Globus pallidus (tissue), 1 donor: Measurements from ENCODE around the gene SLC12A2.
A peak's percentile ranks its signal among the peaks of the same experiment; 100 is the strongest.

Experiments used
- DNase-seq: peaks from one replicate; pipeline ENCODE4 v3.0.0-alpha.2; 2015; ENCODE audit warnings: low spot score

The SLC12A2 gene

DNA sequence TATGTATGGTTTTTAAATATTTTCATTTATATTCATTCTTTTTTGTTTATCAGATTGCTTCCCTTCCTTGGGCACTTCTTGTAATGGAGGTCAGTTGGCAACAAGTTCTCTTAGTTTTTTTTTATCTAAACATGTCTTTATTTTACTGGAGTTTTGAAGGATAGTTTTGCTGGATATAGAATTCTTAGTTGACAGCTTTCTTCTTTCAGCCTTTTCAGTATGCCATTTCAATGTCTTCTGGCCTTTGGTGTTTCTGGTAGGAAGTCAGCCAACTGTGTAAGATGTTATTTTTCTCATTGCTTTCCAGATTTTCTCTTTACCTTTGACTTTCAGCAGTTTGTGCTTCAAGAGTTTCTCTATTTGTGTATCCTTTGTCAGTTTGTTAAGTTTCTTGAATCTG, 14.2 kb downstream of the SLC12A2 start:
- DNase-seq: no peak

DNA sequence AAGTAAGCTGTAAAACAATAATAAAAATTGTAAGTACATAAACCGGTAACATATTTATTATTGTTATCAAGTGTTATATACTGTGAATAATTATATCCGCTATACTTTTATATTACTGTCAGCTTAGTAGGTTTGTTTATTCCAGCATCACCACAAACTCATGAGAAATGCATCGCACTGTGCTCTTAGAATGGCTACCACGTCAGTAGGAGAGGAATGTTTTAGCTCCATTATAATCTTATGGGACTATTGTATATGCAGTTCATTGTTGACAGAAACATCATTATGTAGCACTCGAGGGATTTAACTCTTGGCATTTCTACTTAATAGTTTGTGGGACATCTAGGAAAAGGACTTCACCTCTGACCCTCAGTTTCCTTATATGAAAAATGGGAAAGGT, 16.4 kb downstream of the SLC12A2 start:
- no peak for DNase-seq

DNA sequence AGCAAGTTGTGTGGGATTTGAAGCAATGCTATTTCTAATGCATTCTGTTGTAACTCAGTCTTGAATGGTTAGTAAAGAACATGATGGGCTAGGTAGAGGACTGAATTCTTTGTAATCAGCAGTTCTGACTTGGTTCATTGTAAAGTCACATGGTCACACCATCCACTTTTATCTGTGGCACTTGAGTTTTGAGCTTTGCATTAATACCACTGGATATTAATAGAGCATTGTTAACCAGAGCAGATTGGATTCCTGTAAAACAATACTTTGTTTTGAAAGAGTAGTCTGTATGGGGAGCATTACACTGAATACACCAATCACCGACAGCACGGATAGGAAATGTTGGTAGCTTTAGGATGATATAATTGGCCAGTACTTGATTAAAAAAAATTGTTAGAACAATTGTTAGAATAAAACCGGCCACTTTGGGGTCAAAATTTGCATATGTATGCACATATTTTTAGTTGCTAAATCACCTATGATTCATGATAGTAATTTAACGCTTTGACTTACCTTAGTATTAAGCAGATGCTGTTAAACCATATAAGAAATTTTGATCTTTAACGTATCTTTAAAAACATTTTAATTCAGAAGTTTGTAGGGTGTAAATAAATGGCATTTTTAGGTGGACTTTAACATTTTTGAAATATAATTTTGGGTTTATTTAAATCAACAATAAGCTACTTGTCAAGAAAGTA, 17.4 kb downstream of the SLC12A2 start:
- peak; percentile 80 for DNase-seq

DNA sequence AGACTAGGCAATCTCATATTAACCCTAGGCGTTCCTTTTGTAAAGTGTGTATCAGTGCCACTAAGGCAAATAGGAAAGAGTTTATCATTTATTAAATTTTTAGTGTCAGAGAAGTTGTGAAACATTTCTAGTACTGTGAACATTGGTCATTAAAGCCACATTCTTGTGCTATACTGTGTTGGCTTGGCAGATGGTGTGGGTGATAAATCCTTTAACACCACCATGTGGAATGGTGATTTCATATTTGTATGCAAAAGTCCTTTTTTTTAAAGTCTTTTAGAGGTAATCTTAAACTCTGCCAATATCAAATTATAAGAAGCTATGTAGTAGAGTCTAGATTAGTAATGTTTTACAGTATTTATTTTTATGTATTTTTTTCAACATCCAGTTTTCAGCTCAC, 18.1 kb downstream of the SLC12A2 start:
- no peak for DNase-seq

DNA sequence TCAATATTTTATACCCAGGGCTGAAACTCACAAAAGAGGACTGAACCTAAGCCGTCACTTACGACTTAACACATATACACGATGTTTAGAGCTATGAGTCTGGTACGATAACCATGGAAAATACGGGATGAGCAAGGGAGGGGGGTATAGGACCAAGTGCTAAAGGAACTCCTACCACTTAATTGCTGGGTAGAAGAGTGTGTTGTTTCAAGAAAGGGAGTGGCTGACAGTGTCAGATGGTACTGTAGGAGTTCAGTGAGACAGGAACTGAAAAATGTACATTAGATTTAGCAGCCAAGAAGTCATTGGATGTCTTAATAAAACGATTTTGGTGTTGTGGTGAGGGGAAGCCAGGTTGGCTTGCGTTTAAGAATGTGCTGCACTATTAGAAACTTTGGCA, 21.6 kb downstream of the SLC12A2 start:
- no peak for DNase-seq

DNA sequence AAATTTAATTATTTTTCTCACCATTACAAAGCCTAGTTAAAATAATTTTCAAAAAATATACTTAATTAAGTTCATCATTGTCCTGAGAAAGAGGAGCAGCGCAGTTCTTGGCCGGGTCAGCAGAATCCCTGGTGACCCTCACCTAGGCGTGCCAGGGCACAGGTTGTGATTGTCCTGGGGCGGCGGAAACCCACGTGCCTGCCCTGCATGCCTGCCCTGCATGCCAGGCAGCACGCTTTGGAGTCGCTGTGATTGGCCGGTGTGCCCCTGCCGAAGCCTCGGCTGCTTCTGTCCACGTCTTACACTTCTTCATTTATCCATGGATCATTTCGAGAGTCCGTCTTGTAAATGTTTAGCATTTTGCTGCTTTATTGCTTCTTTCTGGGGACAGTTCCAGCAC, 25.6 kb downstream of the SLC12A2 start:
- no peak for DNase-seq

DNA sequence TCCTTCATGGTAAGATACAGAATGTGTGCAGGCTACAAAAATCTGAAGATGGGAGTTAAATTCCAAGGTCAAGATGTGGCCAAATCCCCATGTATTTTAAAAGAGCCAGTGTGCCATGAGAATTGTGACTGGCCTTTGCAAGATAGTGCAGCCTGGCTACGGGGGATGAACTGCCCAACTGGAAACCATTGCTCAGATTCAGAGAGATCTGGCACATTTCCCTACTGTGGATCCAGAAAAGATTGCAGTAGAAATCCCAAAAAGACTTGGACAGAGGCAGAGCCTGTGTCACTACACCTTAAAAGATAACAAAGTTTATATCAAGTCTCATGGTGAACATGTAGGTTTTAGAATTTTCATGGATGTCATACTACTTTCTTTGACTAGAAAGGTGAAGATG, 26.2 kb downstream of the SLC12A2 start:
- no peak for DNase-seq

DNA sequence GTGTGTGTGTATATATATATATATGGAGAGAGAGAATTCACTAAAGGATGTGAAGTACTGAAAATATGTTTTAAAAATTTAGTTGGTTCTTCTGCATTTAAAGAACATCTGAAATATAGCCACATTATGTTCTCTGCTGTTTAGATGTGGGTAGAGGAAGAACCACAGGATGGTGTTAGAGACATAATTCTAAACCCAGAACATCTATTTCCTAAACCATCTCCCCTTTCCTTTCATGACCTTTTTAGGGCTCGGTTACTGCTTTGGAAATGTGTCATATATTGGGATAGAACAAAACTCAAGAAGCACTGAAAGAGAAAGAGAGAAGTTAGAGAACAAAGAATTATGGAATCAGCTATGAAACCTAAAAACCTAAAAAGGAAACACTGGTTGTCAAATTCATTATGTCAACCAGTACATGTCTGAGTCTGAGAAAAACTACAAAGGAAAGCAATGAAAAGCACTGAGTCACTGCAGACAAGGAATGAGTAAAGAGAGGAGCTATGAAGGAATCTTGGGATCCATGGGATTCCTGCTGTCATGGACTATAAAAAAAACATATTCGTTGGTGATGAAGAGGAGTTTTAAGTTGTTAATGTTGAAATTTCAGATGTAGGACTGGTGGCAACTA, 28.4 kb downstream of the SLC12A2 start:
- no peak for DNase-seq

DNA sequence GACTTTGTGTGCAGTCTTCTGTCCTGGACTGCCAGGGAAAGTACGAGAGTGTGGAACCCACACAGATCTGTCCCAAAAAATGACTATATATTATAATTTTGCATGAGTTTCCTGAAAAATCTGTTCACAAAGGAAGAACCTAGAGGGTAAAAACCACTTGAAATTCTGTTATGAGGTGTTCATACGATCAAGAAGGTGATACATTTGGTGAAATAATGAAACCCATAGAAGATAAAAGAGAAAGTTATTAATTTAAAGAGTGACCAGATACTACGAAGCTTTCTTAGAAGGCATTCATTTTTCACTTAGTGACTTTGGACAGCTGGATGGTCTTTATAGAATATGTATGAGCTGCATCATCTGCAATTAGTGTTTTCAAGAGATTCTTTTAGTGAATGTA, 32.9 kb downstream of the SLC12A2 start:
- DNase-seq: no peak

DNA sequence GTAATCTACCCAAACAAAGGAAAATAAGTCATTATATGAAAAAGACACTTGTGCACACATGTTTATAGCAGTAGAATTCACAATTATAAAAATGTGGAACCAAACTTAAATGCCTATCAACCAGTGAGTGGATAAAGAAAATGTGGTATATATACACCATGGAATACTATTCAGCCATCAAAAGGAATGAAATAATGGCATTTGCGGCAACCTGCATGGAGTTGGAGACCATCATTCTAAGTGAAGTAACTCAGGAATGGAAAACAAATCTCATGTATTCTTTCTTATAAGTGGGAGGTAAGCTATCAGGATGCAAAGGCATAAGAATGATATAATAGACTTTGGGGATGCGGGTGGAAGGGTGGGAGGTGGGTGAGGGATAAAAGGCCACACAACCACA, 34.6 kb downstream of the SLC12A2 start:
- DNase-seq: no peak

DNA sequence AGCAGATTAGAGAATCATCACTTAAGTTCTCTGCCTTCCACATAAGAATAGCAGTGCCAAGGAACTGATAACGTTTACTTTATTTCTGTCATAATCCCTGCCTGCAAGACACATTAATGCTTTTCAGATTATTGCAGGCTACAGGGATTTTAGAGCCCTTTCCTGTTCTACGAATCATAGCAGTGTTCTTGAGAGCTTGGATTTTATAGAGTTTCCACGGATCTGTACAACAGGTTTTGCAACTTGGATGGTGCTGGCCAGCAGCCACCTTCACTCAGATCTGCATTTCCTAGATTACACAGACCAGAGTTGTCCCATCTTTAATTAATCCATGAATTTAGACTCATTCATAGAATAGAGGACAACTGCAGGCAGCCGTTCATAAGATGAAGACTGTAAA, 38.1 kb downstream of the SLC12A2 start:
- DNase-seq: no peak

DNA sequence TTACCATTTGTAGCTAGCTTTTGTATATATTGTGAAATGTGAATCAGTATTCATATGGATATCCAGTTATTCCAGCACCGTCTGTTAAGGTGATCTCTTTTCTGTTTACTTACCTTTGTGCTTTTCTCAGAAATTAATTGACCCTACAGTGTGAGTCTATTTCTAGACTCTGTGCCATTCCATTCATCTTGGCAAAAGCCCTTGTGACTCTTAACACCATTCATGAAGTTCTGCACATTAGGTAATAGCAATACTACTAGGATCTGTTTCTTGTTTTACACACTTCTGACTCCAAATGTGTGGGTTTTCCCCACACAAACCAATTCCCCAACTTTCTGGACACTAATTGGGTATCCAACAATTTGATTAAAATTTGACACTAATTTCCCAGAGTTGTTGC, 40.4 kb downstream of the SLC12A2 start:
- DNase-seq: no peak

DNA sequence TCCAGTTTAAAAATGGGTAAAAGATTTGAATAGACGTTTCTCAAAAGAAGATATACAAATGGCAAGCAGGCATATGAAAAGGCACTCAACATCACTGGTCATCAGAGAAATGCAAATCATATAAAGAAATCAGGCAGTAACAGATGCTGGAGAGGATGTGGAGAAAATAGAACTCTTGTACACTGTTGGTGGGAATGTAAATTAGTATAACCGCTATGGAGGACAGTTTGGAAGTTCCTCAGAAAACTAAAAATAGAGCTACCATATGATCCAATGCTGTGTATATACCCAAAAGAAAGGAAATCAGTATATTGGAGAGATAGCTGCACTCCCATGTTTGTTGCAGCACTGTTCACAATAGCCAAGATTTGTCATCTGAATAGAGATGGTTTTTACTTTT, 42.7 kb downstream of the SLC12A2 start:
- no peak for DNase-seq

DNA sequence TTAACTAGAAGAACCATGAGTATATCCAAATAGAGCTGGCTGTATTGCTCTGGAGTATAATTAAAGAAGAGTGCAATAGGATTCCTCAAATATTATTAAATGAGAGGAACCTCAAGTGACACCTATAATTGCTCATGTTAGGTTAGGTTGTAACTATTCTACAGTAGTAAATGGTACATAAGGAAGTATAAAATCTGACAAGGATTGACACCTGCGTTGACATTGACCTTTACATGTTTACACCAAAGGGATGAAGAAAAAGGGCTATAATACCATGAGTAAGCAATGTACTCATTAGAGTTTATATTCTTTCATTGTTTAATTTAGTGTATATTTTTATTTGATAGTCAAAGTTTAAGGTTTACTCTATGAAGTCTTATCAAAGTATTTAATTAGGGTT, 48.9 kb downstream of the SLC12A2 start:
- no peak for DNase-seq

DNA sequence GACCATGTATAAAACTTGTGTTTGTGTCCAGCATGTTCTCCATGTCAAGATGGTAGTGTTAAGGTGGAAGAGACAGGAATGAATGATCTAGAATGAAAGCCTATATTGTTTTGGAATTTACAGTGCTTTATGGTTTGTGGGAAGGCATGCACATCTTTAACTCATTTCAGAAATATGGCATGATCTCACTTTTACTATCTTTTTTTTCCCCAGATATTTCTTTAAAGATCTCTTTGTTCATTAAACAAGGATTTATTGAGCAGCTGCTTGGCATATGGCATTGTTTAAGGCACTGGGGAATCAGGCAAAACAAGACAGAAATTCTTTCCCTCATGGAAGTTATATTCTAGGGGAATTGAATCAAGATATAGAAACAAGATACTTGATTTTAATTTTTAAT, 51.7 kb downstream of the SLC12A2 start:
- DNase-seq: no peak

DNA sequence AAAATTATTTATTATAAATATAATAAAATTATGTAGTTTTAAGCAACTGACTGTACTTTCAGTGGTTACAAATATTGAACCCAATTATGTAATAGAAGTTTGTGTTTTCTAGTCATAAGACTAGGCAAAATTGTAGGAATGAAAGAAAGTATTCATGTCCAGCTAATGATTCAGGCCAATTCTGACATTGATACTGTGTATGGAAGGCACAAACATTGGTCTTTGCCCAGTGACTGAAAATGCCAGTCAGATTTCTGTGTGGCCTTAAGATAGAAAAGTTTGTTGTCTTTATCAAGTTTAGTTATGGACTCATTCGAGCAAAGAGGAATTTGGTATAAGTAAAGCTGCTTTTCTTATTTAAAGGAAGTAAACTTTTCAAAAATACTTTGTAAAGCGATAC, 60.3 kb downstream of the SLC12A2 start:
- DNase-seq: peak; percentile 82

DNA sequence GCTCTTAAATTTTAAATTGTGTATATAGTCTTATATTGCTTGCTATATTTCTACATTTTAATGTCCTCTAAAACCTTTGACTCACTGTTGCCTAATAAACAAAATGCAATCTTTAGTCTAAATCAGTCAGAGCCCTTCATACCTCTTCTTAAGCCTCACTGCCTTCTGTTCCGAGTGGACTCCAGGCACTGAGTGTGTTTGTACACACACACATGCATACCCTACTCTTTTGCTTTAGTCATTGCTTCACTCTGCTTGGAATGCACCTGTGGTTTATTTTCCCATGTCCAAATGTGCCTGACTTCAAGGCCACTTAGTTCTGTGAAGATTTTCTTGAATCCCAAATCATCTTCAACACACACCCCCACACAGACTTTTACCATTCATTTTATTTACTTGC, 60.9 kb downstream of the SLC12A2 start:
- DNase-seq: peak; percentile 61

DNA sequence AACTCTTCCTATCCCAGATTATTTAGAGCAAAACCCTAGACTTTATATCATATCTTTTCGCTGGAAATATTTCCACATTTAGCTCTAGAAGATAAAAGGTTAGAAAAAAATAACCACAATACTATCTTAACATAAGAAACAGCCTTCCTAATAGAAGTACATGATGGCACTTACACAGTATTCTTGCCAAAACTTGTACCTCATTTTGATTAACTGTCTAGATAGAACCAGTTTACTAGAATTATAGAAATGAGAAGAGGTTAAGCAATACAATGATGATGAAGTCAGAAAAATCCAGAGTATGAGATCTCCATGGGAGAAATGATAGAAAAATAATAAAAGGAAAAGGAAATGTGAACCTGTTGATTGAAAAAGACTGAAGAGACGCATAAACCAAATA, 63.1 kb downstream of the SLC12A2 start:
- DNase-seq: no peak

DNA sequence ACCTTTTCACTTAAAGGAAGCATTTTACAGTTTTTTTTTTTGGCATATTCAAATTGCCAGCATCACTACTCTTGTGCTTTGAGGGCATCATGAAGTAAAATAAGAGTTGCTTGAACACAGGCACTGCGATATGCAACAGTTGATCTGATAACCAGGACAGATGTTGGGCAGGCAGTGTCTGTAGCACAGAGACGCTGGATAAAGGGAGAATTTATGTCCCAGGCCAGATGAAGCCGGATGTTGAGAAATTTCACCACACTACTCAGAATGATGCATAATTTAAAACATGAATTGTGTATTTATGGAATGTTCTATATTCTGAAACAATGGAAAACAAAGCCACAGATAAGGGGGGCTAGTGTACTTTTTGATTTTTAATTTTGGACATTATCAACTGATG, 71.4 kb downstream of the SLC12A2 start:
- no peak for DNase-seq

DNA sequence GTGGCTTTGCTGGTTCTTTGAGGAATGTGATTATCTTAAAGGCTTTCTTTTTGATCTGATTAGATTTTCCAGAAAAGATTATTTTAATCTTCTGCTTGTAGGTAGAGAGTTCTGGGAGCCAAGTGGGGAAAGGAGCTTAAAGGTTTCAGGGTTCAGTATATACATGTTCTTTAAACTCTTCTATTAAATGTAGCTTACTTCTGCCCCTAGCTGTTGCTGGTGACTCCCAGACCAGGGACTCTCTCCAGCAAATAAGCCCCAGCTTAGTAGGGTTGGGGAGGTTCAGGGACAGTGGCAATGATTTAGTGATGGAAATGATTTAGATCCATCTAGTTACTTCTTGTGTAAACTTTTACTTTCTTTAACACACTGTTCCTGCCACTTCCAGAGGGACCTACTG, 72.2 kb downstream of the SLC12A2 start:
- no peak for DNase-seq

DNA sequence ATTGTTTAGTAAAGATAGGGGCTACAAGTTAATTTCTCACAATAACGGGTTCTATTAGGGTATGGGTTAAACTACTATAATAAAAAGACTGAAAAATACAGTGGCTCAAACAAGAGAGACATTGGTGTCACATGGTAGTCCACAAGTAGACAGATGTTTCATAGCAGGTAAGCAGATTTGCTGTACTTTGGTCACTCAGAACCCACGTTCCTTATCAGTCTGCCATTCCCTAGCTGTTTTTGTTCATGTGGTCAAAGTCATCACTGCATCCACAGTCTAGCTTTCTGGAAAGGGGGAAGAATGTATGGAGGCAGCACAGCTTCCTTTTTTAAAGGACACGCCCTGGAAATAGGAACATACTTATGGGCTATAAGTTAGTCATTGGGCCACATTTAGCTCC, 73.0 kb downstream of the SLC12A2 start:
- no peak for DNase-seq

DNA sequence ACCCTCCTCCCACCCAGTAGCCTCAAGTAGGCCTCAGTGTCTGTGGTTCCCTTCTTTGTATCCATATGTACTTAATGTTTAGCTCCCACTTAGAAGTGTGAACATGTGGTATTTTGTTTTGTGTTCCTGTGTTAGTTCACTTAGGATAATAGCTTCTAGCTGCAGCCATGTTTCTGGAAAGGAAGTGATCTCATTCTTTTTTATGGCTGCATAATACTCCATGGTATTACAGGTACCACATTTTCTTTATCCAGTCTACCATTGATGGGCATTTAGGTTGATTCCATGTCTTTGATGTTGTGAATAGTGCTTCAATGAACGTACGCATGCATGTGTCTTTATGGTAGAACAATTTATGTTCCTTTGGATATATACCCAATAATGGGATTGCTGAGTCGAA, 74.8 kb downstream of the SLC12A2 start:
- DNase-seq: no peak

DNA sequence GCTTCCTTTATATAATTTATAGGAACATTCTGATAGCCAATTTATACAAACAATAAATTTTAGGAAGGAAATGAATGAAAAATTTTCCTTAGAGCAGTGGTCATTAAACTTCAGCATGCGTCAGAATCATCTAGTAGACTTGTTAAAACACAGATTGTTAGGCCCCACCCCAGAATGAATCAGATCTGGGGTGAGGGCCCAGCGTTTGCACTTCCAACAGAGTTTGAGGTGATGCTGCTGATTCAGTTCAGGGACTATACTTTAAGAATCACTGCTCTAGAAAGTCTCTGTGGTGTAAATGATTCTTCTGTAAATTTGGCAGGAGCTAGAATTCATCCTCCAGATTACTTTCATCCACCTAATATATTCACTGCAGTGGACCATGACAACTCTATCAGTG, 80.4 kb downstream of the SLC12A2 start:
- no peak for DNase-seq

DNA sequence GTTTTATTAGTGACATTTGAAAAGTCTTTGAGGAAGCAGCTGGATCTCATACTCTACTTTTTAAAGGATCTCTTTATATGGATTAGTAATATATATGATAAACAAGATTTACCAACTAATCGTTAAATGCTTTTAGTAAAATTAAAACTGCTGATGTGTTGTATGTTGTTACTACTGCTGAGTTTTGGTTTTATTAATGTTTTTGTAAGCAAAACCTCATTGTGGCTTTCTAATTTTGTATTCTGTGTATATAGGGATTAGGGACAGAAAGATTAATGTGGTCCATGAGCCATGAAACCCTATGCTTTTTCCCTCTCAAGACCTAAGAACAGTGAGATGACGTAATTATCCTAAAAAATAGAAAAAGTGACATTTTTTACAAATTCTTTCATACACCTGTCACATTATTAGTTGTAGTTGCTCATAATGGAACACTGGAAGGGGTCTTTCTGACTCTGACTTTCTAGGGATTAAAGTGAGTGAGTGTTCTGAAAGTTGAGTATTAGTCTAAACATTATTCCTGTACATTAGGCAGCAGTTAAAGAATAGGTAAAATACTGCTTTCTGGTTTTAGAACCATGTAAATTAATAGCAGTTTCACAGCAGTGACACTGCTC, 85.9 kb downstream of the SLC12A2 start:
- no peak for DNase-seq
